Measurements from ENCODE around the gene LARP6. TPM values are rescaled to one million over a fixed set of nuclear protein-coding genes. Genes with fewer than 3 reads are reported as not detected.

LARP6 gene
- total and polyA plus RNA-seq, 4 donors: 0.89 to 2.9 (median 1.5) TPM

DNA sequence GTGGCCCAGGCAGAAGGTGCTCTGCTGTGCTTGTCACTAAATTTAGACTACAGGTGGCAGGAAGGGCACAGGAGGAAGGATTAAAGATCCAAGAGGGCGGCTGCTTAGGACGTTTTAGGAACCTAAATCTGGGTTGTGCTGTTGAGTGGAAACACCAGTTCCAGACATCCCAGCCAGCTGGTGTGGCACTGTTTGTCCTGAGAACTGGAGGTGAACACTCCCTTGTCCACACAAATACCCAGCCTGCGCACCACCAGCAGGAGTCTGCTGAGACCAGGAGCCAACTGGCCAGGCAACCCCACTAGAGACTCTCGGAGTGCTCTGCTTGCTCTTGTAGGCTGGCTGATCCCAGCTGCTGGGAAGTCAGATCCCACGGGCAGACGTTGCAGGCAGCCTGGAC lies 60.3 kb downstream of the LARP6 start (continued):
- TF ChIP-seq REST (IDR thresholded peaks at IDR 0.05) (no peak), YY1 (IDR thresholded peaks at IDR 0.05) (no peak), RAD21 (IDR thresholded peaks at IDR 0.05) (no peak), HNF4A (conservative IDR thresholded peaks at IDR 0.05) (no peak), EGR1 (IDR thresholded peaks at IDR 0.05; ENCODE audit: low read depth in 2 of 2) (no peak), MAX (IDR thresholded peaks at IDR 0.05) (no peak), HNF4G (IDR thresholded peaks at IDR 0.05) (no peak), FOXA1 (IDR thresholded peaks at IDR 0.05) (no peak), TAF1 (conservative IDR thresholded peaks at IDR 0.05) (no peak)

DNA sequence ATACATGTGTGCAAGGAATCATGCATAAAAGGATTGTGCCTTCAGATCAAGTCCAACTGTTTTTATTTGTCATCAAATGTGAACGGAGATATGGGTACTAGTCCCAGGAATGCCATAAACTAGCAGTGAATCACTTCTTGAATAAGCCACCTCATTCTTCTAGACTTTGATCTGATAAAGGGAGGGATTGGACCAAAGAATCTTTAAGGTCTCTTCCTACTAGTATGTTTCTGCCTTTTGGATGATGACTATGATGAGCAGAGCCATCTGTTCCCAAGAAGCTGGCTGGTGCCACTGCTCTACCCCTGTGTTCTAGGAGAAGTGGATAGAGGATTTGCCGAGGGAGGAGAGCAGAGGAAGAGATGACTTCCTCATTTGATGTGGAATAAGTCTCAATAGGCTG lies 61.8 kb downstream of the LARP6 start:
- TF ChIP-seq HNF4G (IDR thresholded peaks at IDR 0.05): no peak
- no peak for TF ChIP-seq EGR1 (IDR thresholded peaks at IDR 0.05; ENCODE audit: low read depth in 2 of 2)
- TF ChIP-seq YY1 (IDR thresholded peaks at IDR 0.05): no peak
- no peak for TF ChIP-seq SP1 (IDR thresholded peaks at IDR 0.05)
- TF ChIP-seq TAF1 (conservative IDR thresholded peaks at IDR 0.05): no peak
- no peak for TF ChIP-seq FOXA2 (IDR thresholded peaks at IDR 0.05)
- no peak for TF ChIP-seq HNF4A (conservative IDR thresholded peaks at IDR 0.05)
- no peak for TF ChIP-seq GABPA (IDR thresholded peaks at IDR 0.05 in 1 of 2, conservative IDR thresholded peaks at IDR 0.05 in 1 of 2)
- no peak for TF ChIP-seq CTCF (IDR thresholded peaks at IDR 0.05; ENCODE audit: low read depth, low read length, missing input control)
- TF ChIP-seq RXRA (IDR thresholded peaks at IDR 0.05): no peak
- TF ChIP-seq RAD21 (IDR thresholded peaks at IDR 0.05): no peak
- no peak for TF ChIP-seq JUND (IDR thresholded peaks at IDR 0.05)
- TF ChIP-seq MAX (IDR thresholded peaks at IDR 0.05): no peak
- TF ChIP-seq NR2F2 (IDR thresholded peaks at IDR 0.05): no peak
- TF ChIP-seq, protein P1, sequence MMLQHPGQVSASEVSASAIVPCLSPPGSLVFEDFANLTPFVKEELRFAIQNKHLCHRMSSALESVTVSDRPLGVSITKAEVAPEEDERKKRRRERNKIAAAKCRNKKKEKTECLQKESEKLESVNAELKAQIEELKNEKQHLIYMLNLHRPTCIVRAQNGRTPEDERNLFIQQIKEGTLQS (IDR thresholded peaks at IDR 0.05): no peak
- H3K4me3 ChIP-seq (ENCODE audit: low read depth in 1 of 3, low read length in 3 of 3): no peak overlapping the region
- no peak overlapping the region for H3K9ac ChIP-seq (ENCODE audit: low read depth in 1 of 2, low read length in 2 of 2)
- H3K9me3 ChIP-seq (ENCODE audit: control insufficient read depth in 4 of 4, low read length in 3 of 4): no peaks in the 10 kb centered on the region
- H3K27me3 ChIP-seq (ENCODE audit: control insufficient read depth in 4 of 4, insufficient read depth in 4 of 4, low read length in 3 of 4): no peaks in the 10 kb centered on the region
- no peaks in the 10 kb centered on the region for H3K36me3 ChIP-seq (ENCODE audit: control insufficient read depth in 4 of 4, insufficient read depth in 3 of 4, low read depth in 1 of 4, low read length in 3 of 4)
- WGBS: 72% methylated on average over 2 of the region's 2 CpGs
- peaks cover 0 to 3% (median under 1%) of the 10 kb centered on the region in 4 donors for H3K4me1 ChIP-seq (ENCODE audit: control insufficient read depth in 4 of 4, insufficient read depth in 4 of 4, low read length in 3 of 4)
- DNase-seq (ENCODE audit: low spot score): no peak
- no peak overlapping the region for H3K27ac ChIP-seq (ENCODE audit: low read depth in 1 of 2, low read length in 2 of 2)
